GM12865 (cell line): Measurements from ENCODE around the gene ENAH.
"Not testable (repeated sequence)": the region's sequence is repeated elsewhere in the genome, so short reads cannot be mapped to it uniquely, and the experiment has no call there.

Experiments used
- DNase-seq: peaks from one replicate; pipeline ENCODE4 v3.0.0; 2010; ENCODE audit warnings: low read depth
- H3K4me3 ChIP-seq: 2 replicates; pipeline ENCODE4 v1.5.1; 2011; ENCODE audit warnings: mild to moderate bottlenecking, low read depth, low read length, control low read depth
- CTCF ChIP-seq: IDR thresholded peaks from 2 replicates; pipeline ENCODE4 v1.5.1; 2011; ENCODE audit warnings: low read length, control low read depth, low read depth, inconsistent platforms; ENCODE audit not compliant: insufficient read depth; ENCODE audit errors: missing control alignments

The ENAH gene

GRCh38 chr1:225629483-225629882 lies 23.4 kb downstream of the ENAH start:
- no peak overlapping the region for H3K4me3 ChIP-seq
- TF ChIP-seq CTCF = no peak
- DNase-seq = no peak

- H3K4me3 ChIP-seq, DNase-seq: not testable (repeated sequence)
Observed at GRCh38 chr1:225628794-225629193, 24.1 kb downstream of the ENAH start.

- H3K4me3 ChIP-seq = no peak overlapping the region
- TF ChIP-seq CTCF = no peak
- DNase-seq = no peak
Observed at GRCh38 chr1:225627304-225627947, 25.5 kb downstream of the ENAH start.

- no peak for DNase-seq
- no peak overlapping the region for H3K4me3 ChIP-seq
- TF ChIP-seq CTCF = no peak
Observed at GRCh38 chr1:225626698-225627097, 26.2 kb downstream of the ENAH start.

- DNase-seq = no peak
- no peak for TF ChIP-seq CTCF
- H3K4me3 ChIP-seq = no peak overlapping the region
Observed at GRCh38 chr1:225617956-225618355, 35.0 kb downstream of the ENAH start.

GRCh38 chr1:225617479-225617878 lies 35.4 kb downstream of the ENAH start:
- no peak overlapping the region for H3K4me3 ChIP-seq
- no peak for TF ChIP-seq CTCF
- DNase-seq = no peak

- H3K4me3 ChIP-seq, DNase-seq: not testable (repeated sequence)
Observed at GRCh38 chr1:225615403-225615790, 37.5 kb downstream of the ENAH start.

GRCh38 chr1:225613006-225613405 lies 39.9 kb downstream of the ENAH start:
- DNase-seq = no peak
- no peak overlapping the region for H3K4me3 ChIP-seq
- TF ChIP-seq CTCF = no peak
